PFSK-1 (cell line): Measurements from ENCODE around the gene NEURL1B.

Experiments
- FOXP2 ChIP-seq: optimal IDR thresholded peaks from 2 replicates; pipeline ENCODE3; 2011; ENCODE audit warnings: borderline replicate concordance, control low read depth, inconsistent platforms; ENCODE audit not compliant: insufficient read depth; ENCODE audit errors: extremely low read length, extremely low read depth
- POLR2AphosphoS5 ChIP-seq: IDR thresholded peaks from 2 replicates; pipeline ENCODE4 v1.6.1; 2012; ENCODE audit warnings: low read depth, mild to moderate bottlenecking, control low read depth, low read length, moderate library complexity
- REST ChIP-seq, 2 experiments: IDR thresholded peaks; 2 replicates each; pipeline versions ENCODE4 v1.6.1 to v1.8.0; 2011 to 2012; ENCODE audit warnings: low read depth in 2 of 2, low read length in 2 of 2, control low read depth in 1 of 2, inconsistent platforms in 1 of 2, mild to moderate bottlenecking in 1 of 2, moderate library complexity in 1 of 2; ENCODE audit not compliant: insufficient read depth in 1 of 2
- SIN3A ChIP-seq: IDR thresholded peaks from 2 replicates; pipeline ENCODE4 v1.6.1; 2012; ENCODE audit warnings: mild to moderate bottlenecking, low read length, moderate library complexity, borderline replicate concordance; ENCODE audit not compliant: insufficient read depth
- TAF1 ChIP-seq: IDR thresholded peaks from 2 replicates; pipeline ENCODE4 v1.6.1; 2012; ENCODE audit warnings: low read length, control low read depth, borderline replicate concordance; ENCODE audit not compliant: insufficient read depth

NEURL1B gene

GRCh38 chr5:172689218-172689572, 48.1 kb downstream of the NEURL1B start:
- TF ChIP-seq TAF1 (no peak), SIN3A (no peak), POLR2AphosphoS5 (no peak), REST (IDR thresholded peaks at IDR 0.05; ENCODE audit: insufficient read depth in 1 of 2, low read depth in 2 of 2, low read length in 2 of 2) (no peak)

- TF ChIP-seq SIN3A: no peak
- no peak for TF ChIP-seq REST (IDR thresholded peaks at IDR 0.05; ENCODE audit: insufficient read depth in 1 of 2, low read depth in 2 of 2, low read length in 2 of 2)
- TF ChIP-seq TAF1: no peak
- TF ChIP-seq FOXP2: no peak
- no peak for TF ChIP-seq POLR2AphosphoS5
These were observed 48.7 kb downstream of the NEURL1B start for GRCh38 chr5:172689801-172690200.

- no peak for TF ChIP-seq SIN3A
- no peak for TF ChIP-seq TAF1
- TF ChIP-seq POLR2AphosphoS5: no peak
- no peak for TF ChIP-seq REST (IDR thresholded peaks at IDR 0.05; ENCODE audit: insufficient read depth in 1 of 2, low read depth in 2 of 2, low read length in 2 of 2)
- no peak for TF ChIP-seq FOXP2
These were observed 49.4 kb downstream of the NEURL1B start for GRCh38 chr5:172690258-172691075.

GRCh38 chr5:172691886-172692285, 50.8 kb downstream of the NEURL1B start:
- TF ChIP-seq SIN3A (no peak), REST (IDR thresholded peaks at IDR 0.05; ENCODE audit: insufficient read depth in 1 of 2, low read depth in 2 of 2, low read length in 2 of 2) (no peak), FOXP2 (no peak), TAF1 (no peak), POLR2AphosphoS5 (no peak)
